ENCODE measurements around the gene TMEM114. TPM values are rescaled to one million over a fixed set of nuclear protein-coding genes. Genes with fewer than 3 reads are reported as not detected.
A peak's percentile ranks its signal among the peaks of the same experiment; 100 is the strongest.

TMEM114 gene
- total RNA-seq, 1 donor from 2014 or later = not detected

DNA sequence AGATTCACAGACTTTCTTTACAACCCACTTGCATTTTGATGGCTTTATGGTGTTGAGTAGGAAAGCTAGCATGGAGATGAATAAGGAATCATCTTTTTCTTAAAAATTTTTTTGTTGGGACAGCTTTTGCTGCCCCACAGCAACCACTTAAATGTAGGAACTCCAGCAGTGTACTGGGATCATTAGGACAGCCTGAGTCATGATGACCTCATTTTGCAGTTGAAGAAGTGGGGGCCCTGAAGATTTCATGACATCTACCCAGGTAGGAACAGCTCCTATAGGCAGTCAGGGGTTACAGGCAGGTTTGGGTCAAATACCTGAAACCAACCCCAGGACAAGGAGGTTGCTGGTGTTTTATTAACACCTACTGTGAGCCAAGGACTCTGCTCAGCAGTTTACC, 33.3 kb upstream of the TMEM114 start:
- Mint-ChIP-seq H3K36me3 (ENCODE audit: low read depth) (peaks cover 28% of the 10 kb centered on the region), H3K27ac (no peak overlapping the region), H3K9me3 (no peaks in the 10 kb centered on the region), H3K4me1 (ENCODE audit: low read depth) (peaks cover 25% of the 10 kb centered on the region), H3K27me3 (ENCODE audit: insufficient read depth) (peaks cover 4% of the 10 kb centered on the region), H3K4me3 (peak overlapping the region; percentile 51)
- intact Hi-C loops (cut with micrococcal nuclease) = loop anchor here (5.0 kb wide), 2 partner anchors 469 to 504 kb away; partner anchors contain the start of gene HAPSTR1
- DNase-seq (ENCODE audit: low spot score) = no peak

DNA sequence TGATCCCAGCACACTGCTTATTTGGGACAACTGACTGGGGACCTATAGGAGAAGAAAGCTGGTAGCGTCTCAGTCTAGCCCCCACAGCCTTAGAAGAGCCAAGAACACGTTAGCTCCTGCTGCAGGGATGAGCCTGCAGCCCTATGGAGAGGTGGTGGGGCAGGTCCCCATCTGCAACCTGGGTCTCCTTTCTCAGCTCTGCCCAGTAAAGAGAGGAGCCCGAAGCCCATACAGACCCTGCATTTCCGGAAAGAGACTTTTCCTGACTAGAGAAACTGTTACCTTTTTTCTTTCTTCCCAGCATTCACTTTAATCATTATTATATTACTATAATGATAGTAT, 32.0 kb upstream of the TMEM114 start:
- H3K27me3 Mint-ChIP-seq (ENCODE audit: insufficient read depth) = peaks cover 8% of the 10 kb centered on the region
- no peak for DNase-seq (ENCODE audit: low spot score)
- intact Hi-C loops (cut with micrococcal nuclease) = loop anchor here (5.0 kb wide), 2 partner anchors 470 to 505 kb away; partner anchors contain the start of gene HAPSTR1
- peaks cover 17% of the 10 kb centered on the region for H3K4me1 Mint-ChIP-seq (ENCODE audit: low read depth)
- peaks cover 14% of the 10 kb centered on the region for H3K36me3 Mint-ChIP-seq (ENCODE audit: low read depth)
- H3K27ac Mint-ChIP-seq = peak overlapping the region; percentile 87
- peak overlapping the region; percentile 99 for H3K4me3 Mint-ChIP-seq
- no peaks in the 10 kb centered on the region for H3K9me3 Mint-ChIP-seq

DNA sequence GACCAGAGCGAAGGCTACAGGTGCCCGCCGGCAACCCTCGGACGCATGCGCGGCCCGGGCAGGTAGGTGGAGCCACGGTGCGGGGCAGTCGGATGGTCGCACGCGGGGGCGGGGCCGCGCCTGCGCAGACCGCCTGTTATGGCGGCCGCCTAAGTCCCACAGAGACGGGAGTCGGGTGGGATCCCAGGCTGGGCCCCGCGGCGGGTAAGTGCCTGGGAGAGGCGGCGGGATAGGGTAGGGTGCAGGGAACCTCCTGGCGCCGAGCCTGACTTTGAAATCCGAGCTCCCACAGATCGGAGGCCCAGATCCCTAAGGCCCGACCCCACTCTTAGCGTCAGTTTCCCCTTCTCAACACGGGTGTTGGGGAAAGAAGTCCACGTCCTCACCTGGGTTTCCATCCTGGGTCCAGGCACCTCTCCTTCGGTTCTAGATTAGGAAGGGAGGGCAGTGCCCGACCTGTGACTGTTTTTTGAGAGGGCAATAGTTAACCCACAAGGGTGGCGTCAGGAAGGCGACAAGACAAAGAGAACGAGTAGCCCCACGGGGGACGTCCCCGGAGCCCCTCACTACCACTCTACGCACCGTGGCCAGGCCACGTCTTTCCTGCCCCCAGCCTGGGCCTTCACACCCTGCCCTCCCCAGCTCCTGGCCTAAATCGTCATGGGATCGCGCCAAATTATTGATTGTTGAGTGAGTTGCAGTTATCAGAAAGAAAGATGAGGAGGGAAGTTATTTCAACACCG, 31.4 kb upstream of the TMEM114 start, which contains the start of gene METTL22:
TSS of gene METTL22 (plus strand) at position 127 of the 743 bp plus-strand sequence. CDS start 3,968 bp downstream, outside the sequence.
- peak within 1 kb of the TSS; percentile 87 for H3K27ac Mint-ChIP-seq
- H3K4me3 Mint-ChIP-seq = peak within 1 kb of the TSS; percentile 99
- peaks cover 9% of the 10 kb centered on the region for H3K36me3 Mint-ChIP-seq (ENCODE audit: low read depth)
- intact Hi-C loops (cut with micrococcal nuclease) = loop anchor here (1.0 to 5.0 kb wide), 6 partner anchors 52 to 506 kb away; partner anchors contain the start of genes ABAT, CARHSP1, HAPSTR1 and PMM2
- peak; percentile 90 for DNase-seq (ENCODE audit: low spot score)
- peaks cover 12% of the 10 kb centered on the region for H3K4me1 Mint-ChIP-seq (ENCODE audit: low read depth)
- peaks cover 8% of the 10 kb centered on the region for H3K27me3 Mint-ChIP-seq (ENCODE audit: insufficient read depth)
- H3K9me3 Mint-ChIP-seq = no peaks in the 10 kb centered on the region

DNA sequence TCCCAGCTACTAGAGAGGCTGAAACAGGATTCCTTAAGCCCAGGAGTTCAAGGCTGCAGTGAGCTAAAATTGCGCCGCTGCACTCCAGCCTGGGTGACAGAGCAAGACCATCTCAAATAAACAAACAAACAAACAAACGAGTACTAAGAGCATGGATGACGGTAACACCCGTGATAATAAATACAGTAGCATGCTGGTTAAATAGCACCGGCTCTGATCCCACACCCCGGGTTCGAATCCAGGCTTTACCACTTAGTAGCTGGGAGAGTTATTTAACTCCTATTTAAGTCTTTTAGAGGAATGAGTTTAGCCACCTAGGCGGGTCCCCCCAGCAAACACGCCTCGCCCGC, 30.9 kb upstream of the TMEM114 start:
- H3K36me3 Mint-ChIP-seq (ENCODE audit: low read depth) = peaks cover 9% of the 10 kb centered on the region
- DNase-seq (ENCODE audit: low spot score) = no peak
- peaks cover 8% of the 10 kb centered on the region for H3K27me3 Mint-ChIP-seq (ENCODE audit: insufficient read depth)

DNA sequence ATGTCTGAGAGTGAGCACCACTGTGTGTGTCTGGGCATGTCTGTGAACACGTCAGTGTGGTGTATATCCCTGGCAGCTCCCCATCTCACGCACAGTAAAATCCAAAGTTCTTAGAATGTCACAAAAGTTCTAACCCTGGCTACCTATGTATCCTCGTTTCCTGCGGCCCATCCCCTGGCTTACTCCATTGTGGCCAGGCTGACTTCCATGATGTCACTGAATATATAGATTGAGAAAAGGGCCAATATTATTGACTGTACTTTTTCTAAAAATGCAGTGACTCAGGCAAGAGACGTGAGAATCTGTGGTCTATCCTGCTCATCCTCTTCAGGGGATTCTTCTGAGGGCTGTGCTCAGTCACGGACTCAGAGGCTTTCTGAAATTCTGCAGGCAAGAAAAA, 30.2 kb upstream of the TMEM114 start:
- DNase-seq (ENCODE audit: low spot score) = no peak
- Mint-ChIP-seq H3K4me3 (peak overlapping the region; percentile 99), H3K4me1 (ENCODE audit: low read depth) (peaks cover 12% of the 10 kb centered on the region), H3K27me3 (ENCODE audit: insufficient read depth) (peaks cover 8% of the 10 kb centered on the region), H3K9me3 (no peaks in the 10 kb centered on the region), H3K36me3 (ENCODE audit: low read depth) (peaks cover 3% of the 10 kb centered on the region), H3K27ac (no peak overlapping the region)
- intact Hi-C loops (cut with micrococcal nuclease) = loop anchor here (2.0 to 5.0 kb wide), 3 partner anchors 248 to 507 kb away; partner anchors contain the start of genes CARHSP1 and HAPSTR1

More for the DNA sequence above, 30.9 kb upstream of the TMEM114 start:
- Mint-ChIP-seq H3K9me3 (no peaks in the 10 kb centered on the region), H3K4me3 (peak overlapping the region; percentile 99), H3K4me1 (ENCODE audit: low read depth) (peaks cover 12% of the 10 kb centered on the region), H3K27ac (peak overlapping the region; percentile 74)
- intact Hi-C loops (cut with micrococcal nuclease) = loop anchor here (1.0 to 5.0 kb wide), 6 partner anchors 52 to 506 kb away; partner anchors contain the start of genes ABAT, CARHSP1, HAPSTR1 and PMM2

DNA sequence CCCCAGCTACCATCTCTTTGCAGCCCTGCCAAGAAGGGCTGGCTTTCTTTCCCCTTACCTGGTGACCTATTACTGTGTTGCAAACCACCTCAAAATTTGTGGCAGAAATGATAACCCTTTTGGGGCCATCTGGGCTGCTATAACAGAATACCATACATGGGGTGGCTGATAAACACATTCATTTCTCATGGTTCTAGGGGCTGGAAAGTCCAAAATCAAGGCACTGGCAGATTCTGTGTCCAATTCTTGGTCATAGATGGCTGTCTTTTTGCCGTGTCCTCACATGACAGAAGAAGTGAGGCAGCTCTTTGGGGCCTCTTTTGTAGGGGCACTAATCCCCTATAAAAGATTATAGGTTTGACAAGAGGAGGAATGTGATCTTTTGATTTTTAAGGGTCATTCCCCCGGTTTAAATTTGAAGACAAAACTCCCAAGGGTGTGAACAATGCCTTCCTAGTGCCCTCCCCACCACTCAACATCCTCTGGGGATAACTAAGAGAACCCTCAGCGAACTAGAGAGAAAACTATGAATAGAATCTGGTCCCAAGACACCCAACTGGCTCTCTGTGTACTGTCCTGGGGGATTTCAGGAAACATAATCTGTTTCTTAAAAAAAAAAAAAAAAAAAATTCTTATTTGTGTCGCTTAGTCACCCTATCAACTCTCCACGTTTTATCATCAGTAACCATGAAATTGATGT, 29.5 kb upstream of the TMEM114 start:
- H3K27ac Mint-ChIP-seq = no peak overlapping the region
- no peak for DNase-seq (ENCODE audit: low spot score)
- H3K4me1 Mint-ChIP-seq (ENCODE audit: low read depth) = peaks cover 12% of the 10 kb centered on the region
- intact Hi-C loops (cut with micrococcal nuclease) = loop anchor here (2.0 to 5.0 kb wide), 3 partner anchors 249 to 507 kb away; partner anchors contain the start of genes CARHSP1 and HAPSTR1
- no peaks in the 10 kb centered on the region for H3K36me3 Mint-ChIP-seq (ENCODE audit: low read depth)
- no peak overlapping the region for H3K4me3 Mint-ChIP-seq
- peaks cover 8% of the 10 kb centered on the region for H3K27me3 Mint-ChIP-seq (ENCODE audit: insufficient read depth)
- H3K9me3 Mint-ChIP-seq = no peaks in the 10 kb centered on the region

DNA sequence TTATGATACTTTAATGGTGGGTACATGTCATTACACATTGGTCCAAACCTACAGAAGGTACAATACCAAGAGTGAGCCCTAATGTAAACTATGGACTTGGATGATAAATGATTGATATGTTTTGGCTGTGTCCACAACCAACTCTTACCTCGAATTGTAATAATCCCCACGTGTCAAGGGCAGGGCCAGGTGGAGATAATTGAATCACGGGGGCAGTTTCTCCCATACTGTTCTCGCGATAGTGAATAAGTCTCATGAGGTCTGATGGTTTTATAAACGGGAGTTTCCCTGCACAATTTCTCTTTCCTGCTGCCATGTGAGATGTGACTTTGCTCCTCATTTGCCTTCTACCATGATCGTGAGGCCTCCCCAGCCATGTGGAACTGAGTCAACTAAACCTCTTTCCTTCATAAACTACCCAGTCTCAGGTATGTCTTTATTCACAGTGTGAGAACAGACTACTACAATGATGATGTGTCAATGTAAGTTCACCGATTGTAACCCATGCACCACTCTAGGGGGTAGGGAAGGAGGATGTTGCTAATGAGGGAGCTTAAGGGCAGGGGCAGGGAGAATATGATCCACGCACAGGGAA, 24.2 kb upstream of the TMEM114 start:
- peaks cover 5% of the 10 kb centered on the region for H3K27me3 Mint-ChIP-seq (ENCODE audit: insufficient read depth)
- DNase-seq (ENCODE audit: low spot score) = no peak
- no peak overlapping the region for H3K4me3 Mint-ChIP-seq
- H3K9me3 Mint-ChIP-seq = no peaks in the 10 kb centered on the region
- intact Hi-C loops (cut with micrococcal nuclease) = no loop called here
- no peak overlapping the region for H3K27ac Mint-ChIP-seq
- no peaks in the 10 kb centered on the region for H3K4me1 Mint-ChIP-seq (ENCODE audit: low read depth)
- H3K36me3 Mint-ChIP-seq (ENCODE audit: low read depth) = no peaks in the 10 kb centered on the region

DNA sequence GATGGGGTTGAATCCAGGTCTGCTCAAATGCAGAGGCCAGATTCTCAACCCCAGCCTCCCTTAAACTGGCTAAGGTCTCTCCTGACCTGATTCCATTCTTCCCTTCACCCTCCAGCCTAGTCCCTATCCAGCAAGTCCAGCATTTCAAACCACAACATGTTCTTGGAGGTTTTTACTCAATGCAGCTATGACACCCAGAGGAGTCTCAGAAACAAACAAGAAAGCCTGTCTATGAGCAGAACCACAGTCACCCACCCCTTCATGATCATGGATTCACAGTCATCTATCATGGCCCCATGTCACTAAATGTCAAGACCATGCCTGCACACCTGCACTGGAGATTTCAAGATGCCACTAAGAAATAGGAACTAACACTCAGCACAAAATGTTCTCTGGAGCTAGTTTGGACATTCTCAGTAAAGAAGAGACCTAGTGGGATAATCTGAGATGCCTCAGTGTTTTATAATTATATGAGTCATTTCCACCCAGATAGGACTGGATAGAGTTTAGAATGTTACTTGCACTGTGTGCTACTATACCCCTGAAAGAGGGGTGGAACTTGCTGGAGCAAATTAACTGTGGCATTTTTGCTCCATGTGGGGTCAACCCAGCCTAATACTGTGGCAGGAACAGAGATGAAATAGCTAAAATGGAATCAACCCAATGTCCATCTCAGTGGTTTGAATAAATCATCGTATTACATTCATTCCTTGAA, 21.7 kb upstream of the TMEM114 start:
- H3K27ac Mint-ChIP-seq = no peak overlapping the region
- H3K4me3 Mint-ChIP-seq = no peak overlapping the region
- no peaks in the 10 kb centered on the region for H3K4me1 Mint-ChIP-seq (ENCODE audit: low read depth)
- no peaks in the 10 kb centered on the region for H3K36me3 Mint-ChIP-seq (ENCODE audit: low read depth)
- H3K9me3 Mint-ChIP-seq = no peaks in the 10 kb centered on the region
- intact Hi-C loops (cut with micrococcal nuclease) = no loop called here
- DNase-seq (ENCODE audit: low spot score) = no peak
- peaks cover 2% of the 10 kb centered on the region for H3K27me3 Mint-ChIP-seq (ENCODE audit: insufficient read depth)

DNA sequence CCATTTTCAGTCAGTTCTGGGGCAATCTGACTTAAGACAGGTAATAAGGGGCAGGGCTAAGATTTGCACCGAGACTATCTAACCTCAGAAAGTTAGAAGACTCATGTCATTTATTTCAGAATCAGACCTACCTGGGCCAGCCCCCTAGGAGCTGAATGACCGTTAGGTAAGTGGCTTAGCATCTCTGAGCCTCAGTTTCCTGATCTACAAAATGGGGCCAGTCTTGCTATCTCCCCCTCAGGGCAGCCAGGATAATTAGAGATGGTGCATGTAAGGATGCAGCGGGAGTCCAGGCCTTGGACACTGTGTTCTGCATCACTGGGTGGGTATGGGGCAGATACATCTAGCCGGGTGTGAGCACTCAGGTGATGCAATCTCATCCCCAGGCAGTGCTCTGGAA, 20.8 kb upstream of the TMEM114 start:
- no peak overlapping the region for H3K4me3 Mint-ChIP-seq
- H3K9me3 Mint-ChIP-seq = no peaks in the 10 kb centered on the region
- no peak for DNase-seq (ENCODE audit: low spot score)
- no peaks in the 10 kb centered on the region for H3K36me3 Mint-ChIP-seq (ENCODE audit: low read depth)
- no peaks in the 10 kb centered on the region for H3K4me1 Mint-ChIP-seq (ENCODE audit: low read depth)
- peaks cover 2% of the 10 kb centered on the region for H3K27me3 Mint-ChIP-seq (ENCODE audit: insufficient read depth)
- no peak overlapping the region for H3K27ac Mint-ChIP-seq
- intact Hi-C loops (cut with micrococcal nuclease) = no loop called here

DNA sequence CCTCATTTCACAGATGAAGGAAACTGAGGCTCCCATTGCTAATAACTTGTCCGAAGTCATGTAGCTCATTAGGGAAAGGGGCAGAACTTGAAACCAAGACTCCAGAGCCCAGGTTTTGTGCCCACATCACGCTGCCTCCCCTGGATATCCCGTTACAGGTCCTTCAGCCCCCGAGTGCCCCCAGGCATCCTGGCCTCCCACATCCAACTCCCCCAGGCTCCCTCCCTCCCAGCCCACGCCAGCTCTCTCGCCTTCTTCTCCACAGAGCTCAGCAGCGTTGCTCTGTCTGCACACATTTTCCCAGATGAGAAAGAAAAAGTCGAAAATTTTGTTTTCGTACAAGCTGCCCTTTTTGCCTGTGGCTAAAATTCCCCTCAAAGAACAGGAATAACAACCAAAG, 16.9 kb upstream of the TMEM114 start:
- H3K4me3 Mint-ChIP-seq = no peak overlapping the region
- no peaks in the 10 kb centered on the region for H3K4me1 Mint-ChIP-seq (ENCODE audit: low read depth)
- DNase-seq (ENCODE audit: low spot score) = no peak
- H3K27ac Mint-ChIP-seq = no peak overlapping the region
- no peaks in the 10 kb centered on the region for H3K9me3 Mint-ChIP-seq
- H3K36me3 Mint-ChIP-seq (ENCODE audit: low read depth) = no peaks in the 10 kb centered on the region
- peaks cover 2% of the 10 kb centered on the region for H3K27me3 Mint-ChIP-seq (ENCODE audit: insufficient read depth)
- intact Hi-C loops (cut with micrococcal nuclease) = no loop called here

DNA sequence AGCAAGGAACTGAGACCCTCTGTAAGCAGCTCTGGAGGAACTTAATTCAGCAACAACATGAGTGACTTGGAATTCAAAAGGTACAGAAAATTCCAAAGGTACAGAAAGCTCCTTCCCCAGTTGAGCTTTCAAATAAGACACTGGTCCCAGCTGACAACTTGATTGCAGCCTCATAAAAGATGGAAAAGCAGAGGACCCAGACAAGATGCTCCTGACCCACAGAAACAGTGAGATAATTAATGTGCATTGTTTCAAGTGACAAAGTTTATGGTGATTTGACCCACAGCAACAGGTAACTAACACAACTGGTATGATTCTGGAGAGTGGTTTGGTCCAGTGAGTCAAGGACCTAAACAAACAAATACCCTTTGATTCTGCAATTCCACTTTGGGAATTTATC, 15.2 kb upstream of the TMEM114 start:
- no peak for DNase-seq (ENCODE audit: low spot score)
- H3K4me1 Mint-ChIP-seq (ENCODE audit: low read depth) = no peaks in the 10 kb centered on the region
- intact Hi-C loops (cut with micrococcal nuclease) = no loop called here
- no peaks in the 10 kb centered on the region for H3K36me3 Mint-ChIP-seq (ENCODE audit: low read depth)
- no peaks in the 10 kb centered on the region for H3K9me3 Mint-ChIP-seq
- no peak overlapping the region for H3K27ac Mint-ChIP-seq
- H3K27me3 Mint-ChIP-seq (ENCODE audit: insufficient read depth) = peaks cover 2% of the 10 kb centered on the region
- no peak overlapping the region for H3K4me3 Mint-ChIP-seq

DNA sequence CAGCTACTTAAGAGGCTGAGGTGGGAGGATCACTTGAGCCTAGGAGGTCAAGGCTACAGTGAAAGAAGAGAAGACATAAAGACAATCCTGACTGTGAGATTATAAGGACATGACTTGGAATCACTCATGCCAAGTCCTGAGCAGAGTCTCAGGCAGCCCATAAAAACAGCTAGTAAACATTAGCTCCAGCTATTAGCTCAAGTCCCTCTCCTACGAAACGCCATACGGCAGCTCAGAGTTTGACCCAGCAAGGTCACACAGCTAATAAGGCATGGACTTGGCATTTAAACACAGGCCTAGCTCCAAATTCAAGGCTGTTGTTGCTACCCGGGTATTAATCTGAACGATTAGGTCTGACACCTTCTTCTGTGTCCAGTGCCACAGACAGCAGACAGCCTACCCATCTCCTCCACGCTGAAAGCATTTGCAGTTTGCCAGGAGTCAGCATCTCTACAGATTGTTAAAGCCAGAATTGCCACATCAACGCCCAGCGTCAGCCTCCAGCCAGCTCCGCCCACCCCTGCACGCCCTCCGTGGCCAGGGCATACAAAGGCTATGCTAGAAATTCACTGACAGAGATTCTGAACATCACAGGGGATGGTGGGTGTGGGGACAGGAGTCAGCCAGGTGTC, 9.9 kb upstream of the TMEM114 start:
- Mint-ChIP-seq H3K27ac (no peak overlapping the region), H3K36me3 (ENCODE audit: low read depth) (no peaks in the 10 kb centered on the region), H3K9me3 (no peaks in the 10 kb centered on the region), H3K27me3 (ENCODE audit: insufficient read depth) (no peaks in the 10 kb centered on the region), H3K4me1 (ENCODE audit: low read depth) (no peaks in the 10 kb centered on the region), H3K4me3 (no peak overlapping the region)
- no peak for DNase-seq (ENCODE audit: low spot score)
- intact Hi-C loops (cut with micrococcal nuclease) = no loop called here

All from activated T-helper 1 cell treated with anti-CD3 and anti-CD28 coated beads, Interleukin-12 subunit alpha, Interleukin-12 subunit beta, Interleukin-2, Interleukin-4 antibody, amounts not matched to agents 30 ng/mL and 10 ng/mL and 1 ng/mL, durations not matched to agents 14 hours and 24 hours and 36 hours (primary cell).